HL-60 (cell line): Measurements from ENCODE around the gene RHOH.

Source experiments
- GABPA ChIP-seq: IDR thresholded peaks from 2 replicates; pipeline ENCODE4 v1.6.1; 2012; ENCODE audit warnings: low read depth
- POLR2AphosphoS5 ChIP-seq: IDR thresholded peaks from 2 replicates; pipeline ENCODE4 v1.6.1; 2012; ENCODE audit warnings: low read depth
- SPI1 ChIP-seq: IDR thresholded peaks from 2 replicates; pipeline ENCODE4 v1.6.1; 2012; ENCODE audit warnings: low read depth, mild to moderate bottlenecking, borderline replicate concordance
- TF ChIP-seq, protein P1 (sequence below): IDR thresholded peaks from one replicate; pipeline ENCODE4 v1.5.1; 2011; ENCODE audit warnings: low read length, control low read depth, inconsistent platforms; ENCODE audit not compliant: insufficient read depth
- TF ChIP-seq, protein P2 (sequence below): IDR thresholded peaks from 2 replicates; pipeline ENCODE4 v1.6.1; 2012; ENCODE audit warnings: low read depth; ENCODE audit not compliant: insufficient replicate concordance

DNA sequence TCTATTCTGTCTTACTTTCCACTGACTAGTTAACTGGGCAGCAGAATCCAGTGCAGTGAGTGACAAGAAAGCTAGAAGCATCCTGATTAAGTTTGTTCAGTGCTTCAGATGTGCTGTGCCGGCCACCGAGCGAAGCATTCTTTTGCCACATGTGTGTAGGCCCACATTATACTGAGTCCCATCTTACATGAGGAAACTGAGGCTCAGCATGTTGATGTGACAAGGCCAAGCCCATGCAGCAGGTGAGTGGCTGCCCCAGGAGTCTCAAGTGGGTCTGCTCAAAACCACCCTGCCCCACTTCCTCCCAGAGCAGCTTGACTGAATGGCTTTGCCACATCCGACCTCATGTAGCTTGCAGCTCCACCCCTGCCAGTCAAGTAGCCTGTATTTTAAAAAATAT is 50.5 kb downstream of the RHOH start:
- TF ChIP-seq, protein P1, sequence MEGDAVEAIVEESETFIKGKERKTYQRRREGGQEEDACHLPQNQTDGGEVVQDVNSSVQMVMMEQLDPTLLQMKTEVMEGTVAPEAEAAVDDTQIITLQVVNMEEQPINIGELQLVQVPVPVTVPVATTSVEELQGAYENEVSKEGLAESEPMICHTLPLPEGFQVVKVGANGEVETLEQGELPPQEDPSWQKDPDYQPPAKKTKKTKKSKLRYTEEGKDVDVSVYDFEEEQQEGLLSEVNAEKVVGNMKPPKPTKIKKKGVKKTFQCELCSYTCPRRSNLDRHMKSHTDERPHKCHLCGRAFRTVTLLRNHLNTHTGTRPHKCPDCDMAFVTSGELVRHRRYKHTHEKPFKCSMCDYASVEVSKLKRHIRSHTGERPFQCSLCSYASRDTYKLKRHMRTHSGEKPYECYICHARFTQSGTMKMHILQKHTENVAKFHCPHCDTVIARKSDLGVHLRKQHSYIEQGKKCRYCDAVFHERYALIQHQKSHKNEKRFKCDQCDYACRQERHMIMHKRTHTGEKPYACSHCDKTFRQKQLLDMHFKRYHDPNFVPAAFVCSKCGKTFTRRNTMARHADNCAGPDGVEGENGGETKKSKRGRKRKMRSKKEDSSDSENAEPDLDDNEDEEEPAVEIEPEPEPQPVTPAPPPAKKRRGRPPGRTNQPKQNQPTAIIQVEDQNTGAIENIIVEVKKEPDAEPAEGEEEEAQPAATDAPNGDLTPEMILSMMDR: no peak
- TF ChIP-seq, protein P2, sequence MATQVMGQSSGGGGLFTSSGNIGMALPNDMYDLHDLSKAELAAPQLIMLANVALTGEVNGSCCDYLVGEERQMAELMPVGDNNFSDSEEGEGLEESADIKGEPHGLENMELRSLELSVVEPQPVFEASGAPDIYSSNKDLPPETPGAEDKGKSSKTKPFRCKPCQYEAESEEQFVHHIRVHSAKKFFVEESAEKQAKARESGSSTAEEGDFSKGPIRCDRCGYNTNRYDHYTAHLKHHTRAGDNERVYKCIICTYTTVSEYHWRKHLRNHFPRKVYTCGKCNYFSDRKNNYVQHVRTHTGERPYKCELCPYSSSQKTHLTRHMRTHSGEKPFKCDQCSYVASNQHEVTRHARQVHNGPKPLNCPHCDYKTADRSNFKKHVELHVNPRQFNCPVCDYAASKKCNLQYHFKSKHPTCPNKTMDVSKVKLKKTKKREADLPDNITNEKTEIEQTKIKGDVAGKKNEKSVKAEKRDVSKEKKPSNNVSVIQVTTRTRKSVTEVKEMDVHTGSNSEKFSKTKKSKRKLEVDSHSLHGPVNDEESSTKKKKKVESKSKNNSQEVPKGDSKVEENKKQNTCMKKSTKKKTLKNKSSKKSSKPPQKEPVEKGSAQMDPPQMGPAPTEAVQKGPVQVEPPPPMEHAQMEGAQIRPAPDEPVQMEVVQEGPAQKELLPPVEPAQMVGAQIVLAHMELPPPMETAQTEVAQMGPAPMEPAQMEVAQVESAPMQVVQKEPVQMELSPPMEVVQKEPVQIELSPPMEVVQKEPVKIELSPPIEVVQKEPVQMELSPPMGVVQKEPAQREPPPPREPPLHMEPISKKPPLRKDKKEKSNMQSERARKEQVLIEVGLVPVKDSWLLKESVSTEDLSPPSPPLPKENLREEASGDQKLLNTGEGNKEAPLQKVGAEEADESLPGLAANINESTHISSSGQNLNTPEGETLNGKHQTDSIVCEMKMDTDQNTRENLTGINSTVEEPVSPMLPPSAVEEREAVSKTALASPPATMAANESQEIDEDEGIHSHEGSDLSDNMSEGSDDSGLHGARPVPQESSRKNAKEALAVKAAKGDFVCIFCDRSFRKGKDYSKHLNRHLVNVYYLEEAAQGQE: no peak
- TF ChIP-seq POLR2AphosphoS5 (no peak), SPI1 (peak; percentile 82), GABPA (no peak)
